Measurements from ENCODE around the gene PITPNC1. TPM values are rescaled to one million over a fixed set of nuclear protein-coding genes. Genes with fewer than 3 reads are reported as not detected.
"Not testable (repeated sequence)": the region's sequence is repeated elsewhere in the genome, so short reads cannot be mapped to it uniquely, and the experiment has no call there.

The PITPNC1 gene
- total RNA-seq, 1 experiment from 2014 or later = 37.5 TPM

GRCh38 chr17:67386965-67387551 lies 10.0 kb downstream of the PITPNC1 start:
- H2BK15ac ChIP-seq (ENCODE audit: low read depth, low read length) = no peak overlapping the region
- H3T11ph ChIP-seq (ENCODE audit: low read length) = no peak overlapping the region
- H3K23ac ChIP-seq (ENCODE audit: insufficient read length, low read depth, low read length) = no peak overlapping the region
- H3K36me3 Mint-ChIP-seq (ENCODE audit: insufficient read depth in 1 of 3, low read depth in 3 of 3) = peaks cover 4 to 11% (median 10%) of the 10 kb centered on the region in 3 experiments; a peak in 6 of 7 replicates
- WGBS (ENCODE audit: extremely low coverage, insufficient read length, low lambda C conversion rate) = no CpG with 5 or more reads among the region's 16 CpGs
- no peaks in the 10 kb centered on the region for H4K20me1 ChIP-seq (ENCODE audit: control insufficient read depth, insufficient read depth, insufficient read length)
- H3K4me3 Mint-ChIP-seq = peak overlapping the region in 1 of 2 experiments; percentile 59; a peak in 1 of 5 replicates
- H3K27me3 ChIP-seq (ENCODE audit: insufficient read depth, low read length) = no peaks in the 10 kb centered on the region
- H2AFZ ChIP-seq (ENCODE audit: low read length) = no peak overlapping the region
- no peak overlapping the region for H4K91ac ChIP-seq (ENCODE audit: insufficient read length, low read depth, low read length)
- no peak overlapping the region for H2AK5ac ChIP-seq (ENCODE audit: insufficient read length, low read length)
- no peak overlapping the region for H4K8ac ChIP-seq (replicated peaks; ENCODE audit: insufficient read length, low read depth, low read length)
- no peak overlapping the region for H3K27ac ChIP-seq (ENCODE audit: insufficient read length, low read depth, low read length)
- H2BK120ac ChIP-seq (ENCODE audit: low read depth, low read length, poor library complexity, severe bottlenecking) = no peak overlapping the region
- H3K27me3 Mint-ChIP-seq (ENCODE audit: low read depth) = no peaks in the 10 kb centered on the region; the same call in 1 of the 2 replicates
- H3K4ac ChIP-seq (ENCODE audit: low read depth, low read length) = no peak overlapping the region
- no peak overlapping the region for H2BK12ac ChIP-seq (ENCODE audit: insufficient read length, low read depth, low read length)
- no peak overlapping the region for H2BK5ac ChIP-seq (ENCODE audit: insufficient read length, low read length)
- H3K56ac ChIP-seq (ENCODE audit: insufficient read length, low read depth, low read length) = no peak overlapping the region
- peaks cover 2% of the 10 kb centered on the region for H3K79me1 ChIP-seq (ENCODE audit: insufficient read depth, low read depth, low read length, poor library complexity, severe bottlenecking)
- no peaks in the 10 kb centered on the region; a peak in 4 of 5 replicates for H3K9me3 Mint-ChIP-seq
- no peaks in the 10 kb centered on the region for H3K4me1 ChIP-seq (ENCODE audit: insufficient read depth, low read length)
- no peaks in the 10 kb centered on the region for H3K9me3 ChIP-seq (ENCODE audit: control insufficient read depth, low read depth, low read length)
- peak; percentile 75 for DNase-seq
- no peak overlapping the region for H2BK20ac ChIP-seq (ENCODE audit: low read depth, low read length, poor library complexity, severe bottlenecking)
- no peak overlapping the region for H3K9ac ChIP-seq (ENCODE audit: extremely low read depth, insufficient read length, low read length)
- no peak overlapping the region; a peak in 3 of 7 replicates for H3K27ac Mint-ChIP-seq
- peak; percentile 100 for TF ChIP-seq CTCF (conservative IDR thresholded peaks at IDR 0.05)
- peaks cover 13% of the 10 kb centered on the region; the same call in 1 of the 2 replicates for H3K79me2 ChIP-seq (ENCODE audit: insufficient read depth, low read length)
- H3K18ac ChIP-seq (ENCODE audit: insufficient read length, low read depth, low read length) = no peak overlapping the region
- no peak overlapping the region for H4K5ac ChIP-seq (ENCODE audit: insufficient read length, low read depth, low read length)
- no peak overlapping the region for H3K14ac ChIP-seq (ENCODE audit: insufficient read depth, low read length)
- H3K4me1 Mint-ChIP-seq = peaks cover 13% of the 10 kb centered on the region in 2 experiments
- no peaks in the 10 kb centered on the region for H3K23me2 ChIP-seq (ENCODE audit: insufficient read length, low read depth, low read length, poor library complexity, severe bottlenecking)
- H3K4me2 ChIP-seq (ENCODE audit: insufficient read depth, insufficient read length, low read length) = no peak overlapping the region

GRCh38 chr17:67388536-67388935 lies 11.5 kb downstream of the PITPNC1 start:
- H2BK5ac ChIP-seq (ENCODE audit: insufficient read length, low read length); H3K23ac ChIP-seq (ENCODE audit: insufficient read length, low read depth, low read length); DNase-seq; H3K4ac ChIP-seq (ENCODE audit: low read depth, low read length); H3K9me3 ChIP-seq (ENCODE audit: control insufficient read depth, low read depth, low read length); H2AFZ ChIP-seq (ENCODE audit: low read length); H3K4me2 ChIP-seq (ENCODE audit: insufficient read depth, insufficient read length, low read length); H3K9ac ChIP-seq (ENCODE audit: extremely low read depth, insufficient read length, low read length); H3K4me1 ChIP-seq (ENCODE audit: insufficient read depth, low read length); H3K9me3 Mint-ChIP-seq; H3K23me2 ChIP-seq (ENCODE audit: insufficient read length, low read depth, low read length, poor library complexity, severe bottlenecking); H2BK120ac ChIP-seq (ENCODE audit: low read depth, low read length, poor library complexity, severe bottlenecking); H3K27me3 ChIP-seq (ENCODE audit: insufficient read depth, low read length); H4K5ac ChIP-seq (ENCODE audit: insufficient read length, low read depth, low read length); H3K27ac ChIP-seq (ENCODE audit: insufficient read length, low read depth, low read length); H3K4me3 Mint-ChIP-seq; H4K91ac ChIP-seq (ENCODE audit: insufficient read length, low read depth, low read length); H3K18ac ChIP-seq (ENCODE audit: insufficient read length, low read depth, low read length); H3T11ph ChIP-seq (ENCODE audit: low read length); H3K56ac ChIP-seq (ENCODE audit: insufficient read length, low read depth, low read length); H2BK15ac ChIP-seq (ENCODE audit: low read depth, low read length); H3K14ac ChIP-seq (ENCODE audit: insufficient read depth, low read length); H3K27ac Mint-ChIP-seq; H4K8ac ChIP-seq (replicated peaks; ENCODE audit: insufficient read length, low read depth, low read length); H2BK20ac ChIP-seq (ENCODE audit: low read depth, low read length, poor library complexity, severe bottlenecking); H3K79me1 ChIP-seq (ENCODE audit: insufficient read depth, low read depth, low read length, poor library complexity, severe bottlenecking); H3K27me3 Mint-ChIP-seq (ENCODE audit: low read depth); H2AK5ac ChIP-seq (ENCODE audit: insufficient read length, low read length); H3K36me3 Mint-ChIP-seq (ENCODE audit: insufficient read depth in 1 of 3, low read depth in 3 of 3); H4K20me1 ChIP-seq (ENCODE audit: control insufficient read depth, insufficient read depth, insufficient read length); H2BK12ac ChIP-seq (ENCODE audit: insufficient read length, low read depth, low read length): not testable (repeated sequence)
- WGBS (ENCODE audit: extremely low coverage, insufficient read length, low lambda C conversion rate) = no CpG with 5 or more reads among the region's 10 CpGs
- H3K79me2 ChIP-seq (ENCODE audit: insufficient read depth, low read length) = peaks cover 13% of the 10 kb centered on the region; the same call in 1 of the 2 replicates
- H3K4me1 Mint-ChIP-seq = peaks cover 14 to 15% of the 10 kb centered on the region in 2 experiments

All from H9 (cell line).